ENCODE results near the gene TYW1B. TPM values are rescaled to one million over a fixed set of nuclear protein-coding genes. Genes with fewer than 3 reads are reported as not detected.
"Not testable (repeated sequence)": the region's sequence is repeated elsewhere in the genome, so short reads cannot be mapped to it uniquely, and the experiment has no call there.

TYW1B gene
- total RNA-seq, 1 experiment from 2014 or later: 2.6 TPM

DNA sequence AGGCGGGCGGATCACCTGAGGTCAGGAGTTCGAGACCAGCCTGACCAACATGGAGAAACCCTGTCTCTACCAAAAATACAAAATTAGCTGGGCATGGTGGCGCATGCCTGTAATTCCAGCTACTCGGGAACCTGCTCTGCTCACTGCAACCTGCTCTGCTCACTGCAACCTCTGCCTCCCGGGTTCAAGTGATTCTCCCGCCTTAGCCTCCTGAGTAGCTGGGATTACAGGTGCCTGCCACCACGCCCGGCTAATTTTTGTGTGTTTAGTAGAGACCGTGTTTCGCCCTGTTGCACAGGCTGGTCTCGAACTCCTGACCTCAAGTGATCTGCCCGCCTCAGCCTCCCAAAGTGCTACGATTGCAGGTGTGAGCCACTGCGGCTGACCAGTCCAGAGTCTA is 16.1 kb upstream of the TYW1B start:
- DNase-seq (ENCODE audit: low spot score); POLR2A ChIA-PET (ENCODE audit: low non-redundant PET): not testable (repeated sequence)

DNA sequence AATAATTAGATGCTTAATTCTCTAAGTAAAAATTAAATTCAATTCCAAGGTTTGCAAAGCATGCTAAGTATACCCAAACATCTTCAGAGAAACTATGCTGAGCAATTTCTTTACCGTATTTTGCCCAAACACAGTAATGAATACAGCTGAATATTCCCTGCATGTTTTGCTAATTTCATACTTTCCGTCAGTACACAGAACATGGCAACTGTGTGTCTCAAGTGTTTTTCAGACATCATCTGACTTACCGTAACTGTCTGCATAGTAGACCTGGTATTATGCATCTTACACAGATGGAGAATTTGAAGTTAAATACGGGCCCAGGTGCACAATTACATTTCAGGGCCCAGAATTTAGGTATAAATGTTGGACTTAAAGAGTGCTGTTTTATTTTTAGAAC is 15.2 kb upstream of the TYW1B start:
- POLR2A ChIA-PET (ENCODE audit: low non-redundant PET); H3K9me3 ChIP-seq (ENCODE audit: low read depth, low read length, poor library complexity, severe bottlenecking); intact Hi-C loops (cut with micrococcal nuclease; ENCODE audit: unreplicated experiment); H3K4me3 ChIP-seq (ENCODE audit: low read depth, low read length, poor library complexity, severe bottlenecking); H3K27ac ChIP-seq (ENCODE audit: low read depth, low read length, poor library complexity, severe bottlenecking); CTCF ChIA-PET; DNase-seq (ENCODE audit: low spot score); H3K36me3 ChIP-seq (ENCODE audit: insufficient read depth, low read length, poor library complexity, severe bottlenecking); H3K27me3 ChIP-seq (replicated peaks; ENCODE audit: insufficient read depth, low read depth, low read length, poor library complexity); BruUV-seq (replicated peaks); H3K4me1 ChIP-seq (ENCODE audit: insufficient read depth, low read length, poor library complexity, severe bottlenecking): not testable (repeated sequence)

More for the DNA sequence above, 16.1 kb upstream of the TYW1B start:
- CTCF ChIA-PET; BruUV-seq (replicated peaks); H3K27me3 ChIP-seq (replicated peaks; ENCODE audit: insufficient read depth, low read depth, low read length, poor library complexity); H3K9me3 ChIP-seq (ENCODE audit: low read depth, low read length, poor library complexity, severe bottlenecking); intact Hi-C loops (cut with micrococcal nuclease; ENCODE audit: unreplicated experiment); H3K36me3 ChIP-seq (ENCODE audit: insufficient read depth, low read length, poor library complexity, severe bottlenecking); H3K27ac ChIP-seq (ENCODE audit: low read depth, low read length, poor library complexity, severe bottlenecking); H3K4me3 ChIP-seq (ENCODE audit: low read depth, low read length, poor library complexity, severe bottlenecking); H3K4me1 ChIP-seq (ENCODE audit: insufficient read depth, low read length, poor library complexity, severe bottlenecking): not testable (repeated sequence)

DNA sequence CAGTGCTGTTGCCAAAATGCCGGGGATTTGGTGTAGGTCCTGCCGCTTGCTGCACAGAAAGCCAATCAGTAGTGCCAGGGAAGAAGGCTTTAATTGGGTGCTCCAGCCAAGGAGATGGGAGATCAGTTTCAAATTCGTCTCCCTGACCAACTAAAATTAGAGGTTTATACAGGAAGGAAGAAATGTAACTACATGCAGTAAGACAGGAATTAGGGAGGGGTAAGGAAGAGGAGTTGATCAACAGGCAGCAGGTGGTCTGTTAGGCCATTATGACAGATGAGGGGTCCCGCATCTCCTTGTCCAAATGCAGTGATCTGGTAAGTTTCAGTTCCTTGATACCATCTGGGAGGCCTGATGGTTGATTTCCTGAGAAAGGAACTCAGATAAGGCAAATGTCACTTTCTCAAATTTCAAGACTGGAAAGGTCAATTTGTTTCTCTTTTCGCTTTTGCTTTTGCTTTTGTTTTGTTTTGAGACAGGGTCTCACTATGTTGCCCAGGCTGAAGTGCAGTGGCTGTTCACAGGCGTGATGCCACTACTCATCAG is 13.0 kb upstream of the TYW1B start:
- DNase-seq (ENCODE audit: low spot score); H3K36me3 ChIP-seq (ENCODE audit: insufficient read depth, low read length, poor library complexity, severe bottlenecking); POLR2A ChIA-PET (ENCODE audit: low non-redundant PET); intact Hi-C loops (cut with micrococcal nuclease; ENCODE audit: unreplicated experiment); H3K4me1 ChIP-seq (ENCODE audit: insufficient read depth, low read length, poor library complexity, severe bottlenecking); H3K4me3 ChIP-seq (ENCODE audit: low read depth, low read length, poor library complexity, severe bottlenecking); H3K27me3 ChIP-seq (replicated peaks; ENCODE audit: insufficient read depth, low read depth, low read length, poor library complexity); H3K9me3 ChIP-seq (ENCODE audit: low read depth, low read length, poor library complexity, severe bottlenecking); BruUV-seq (replicated peaks); CTCF ChIA-PET; H3K27ac ChIP-seq (ENCODE audit: low read depth, low read length, poor library complexity, severe bottlenecking): not testable (repeated sequence)

DNA sequence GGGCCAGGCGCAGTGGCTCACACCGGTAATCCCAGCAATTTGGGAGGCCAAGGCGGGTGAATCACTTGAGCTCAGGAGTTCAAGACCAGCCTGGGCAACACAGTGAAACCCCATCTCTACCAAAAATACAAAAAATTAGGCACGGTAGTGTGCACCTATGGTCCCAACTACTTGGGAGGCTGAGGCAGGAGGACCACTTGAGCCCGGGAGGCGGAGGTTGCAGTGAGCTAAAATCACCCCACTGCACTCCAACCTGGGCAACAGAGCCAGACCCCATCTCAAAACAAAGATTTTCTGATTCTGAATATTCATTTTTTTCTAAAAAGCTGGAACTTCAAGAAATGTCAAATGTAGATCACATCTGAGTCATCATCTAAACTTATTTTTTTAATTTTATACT is 10.3 kb upstream of the TYW1B start:
- DNase-seq (ENCODE audit: low spot score); H3K27ac ChIP-seq (ENCODE audit: low read depth, low read length, poor library complexity, severe bottlenecking); H3K27me3 ChIP-seq (replicated peaks; ENCODE audit: insufficient read depth, low read depth, low read length, poor library complexity); intact Hi-C loops (cut with micrococcal nuclease; ENCODE audit: unreplicated experiment); BruUV-seq (replicated peaks); H3K9me3 ChIP-seq (ENCODE audit: low read depth, low read length, poor library complexity, severe bottlenecking); H3K4me1 ChIP-seq (ENCODE audit: insufficient read depth, low read length, poor library complexity, severe bottlenecking); H3K4me3 ChIP-seq (ENCODE audit: low read depth, low read length, poor library complexity, severe bottlenecking); POLR2A ChIA-PET (ENCODE audit: low non-redundant PET); CTCF ChIA-PET: not testable (repeated sequence)
- peaks cover 13% of the 10 kb centered on the region for H3K36me3 ChIP-seq (ENCODE audit: insufficient read depth, low read length, poor library complexity, severe bottlenecking)

DNA sequence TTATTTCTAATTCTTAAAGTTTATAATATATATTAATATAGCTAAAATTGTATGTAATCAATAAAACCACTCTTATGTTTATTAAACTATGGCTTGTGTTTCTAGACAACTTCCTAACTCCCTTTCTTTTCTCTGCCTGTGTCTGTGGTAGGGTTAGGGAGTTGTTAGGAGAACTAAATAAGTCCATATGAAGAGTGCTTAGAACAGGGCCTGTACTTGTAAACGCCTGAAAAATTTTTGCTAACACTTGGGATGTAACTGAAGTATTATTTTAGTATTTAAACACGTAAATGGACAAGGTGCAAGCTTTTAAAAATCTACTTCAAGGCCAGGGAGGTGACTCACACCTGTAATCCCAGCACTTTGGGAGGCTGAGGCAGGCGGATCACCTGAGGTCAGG is 9.3 kb upstream of the TYW1B start:
- H3K4me3 ChIP-seq (ENCODE audit: low read depth, low read length, poor library complexity, severe bottlenecking); H3K27me3 ChIP-seq (replicated peaks; ENCODE audit: insufficient read depth, low read depth, low read length, poor library complexity); intact Hi-C loops (cut with micrococcal nuclease; ENCODE audit: unreplicated experiment); CTCF ChIA-PET; DNase-seq (ENCODE audit: low spot score); BruUV-seq (replicated peaks); H3K9me3 ChIP-seq (ENCODE audit: low read depth, low read length, poor library complexity, severe bottlenecking); H3K27ac ChIP-seq (ENCODE audit: low read depth, low read length, poor library complexity, severe bottlenecking); H3K4me1 ChIP-seq (ENCODE audit: insufficient read depth, low read length, poor library complexity, severe bottlenecking); POLR2A ChIA-PET (ENCODE audit: low non-redundant PET): not testable (repeated sequence)
- peaks cover 18% of the 10 kb centered on the region for H3K36me3 ChIP-seq (ENCODE audit: insufficient read depth, low read length, poor library complexity, severe bottlenecking)

DNA sequence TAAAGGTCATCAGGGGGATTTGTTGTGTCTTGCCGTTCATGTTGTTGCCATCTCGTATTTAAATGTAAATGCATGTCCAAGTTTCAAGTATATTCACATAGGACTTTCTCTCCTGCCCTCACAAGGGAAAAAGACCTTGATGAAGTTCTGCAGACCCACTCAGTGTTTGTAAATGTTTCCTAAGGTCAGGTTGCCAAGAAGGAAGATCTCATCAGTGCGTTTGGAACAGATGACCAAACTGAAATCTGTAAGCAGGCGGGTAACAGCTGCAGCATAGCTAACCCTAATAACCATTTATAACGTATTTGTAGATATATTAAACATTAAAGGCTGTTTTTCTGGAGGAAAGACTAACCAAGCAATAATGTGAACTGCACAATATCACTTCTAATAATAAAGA is 2.6 kb upstream of the TYW1B start:
- DNase-seq (ENCODE audit: low spot score); H3K4me1 ChIP-seq (ENCODE audit: insufficient read depth, low read length, poor library complexity, severe bottlenecking); H3K9me3 ChIP-seq (ENCODE audit: low read depth, low read length, poor library complexity, severe bottlenecking); POLR2A ChIA-PET (ENCODE audit: low non-redundant PET); H3K27me3 ChIP-seq (replicated peaks; ENCODE audit: insufficient read depth, low read depth, low read length, poor library complexity); H3K27ac ChIP-seq (ENCODE audit: low read depth, low read length, poor library complexity, severe bottlenecking); intact Hi-C loops (cut with micrococcal nuclease; ENCODE audit: unreplicated experiment): not testable (repeated sequence)
- Histone ChIP-seq H3K4me3 (ENCODE audit: low read depth, low read length, poor library complexity, severe bottlenecking) (peak overlapping the region; percentile 71), H3K36me3 (ENCODE audit: insufficient read depth, low read length, poor library complexity, severe bottlenecking) (peaks cover 14% of the 10 kb centered on the region)
- TSS peak; percentile 50 for BruUV-seq (replicated peaks)
- CTCF ChIA-PET: interaction anchor here (0.6 kb wide), 1 partner anchor 206 kb away, joined by 5 read pairs; no protein-coding TSS in a partner anchor
